PFSK-1 (cell line): ENCODE measurements around the gene DMAP1.

Experiments
- FOXP2 ChIP-seq: optimal IDR thresholded peaks from 2 replicates; pipeline ENCODE3; 2011; ENCODE audit warnings: borderline replicate concordance, control low read depth, inconsistent platforms; ENCODE audit not compliant: insufficient read depth; ENCODE audit errors: extremely low read length, extremely low read depth
- POLR2AphosphoS5 ChIP-seq: IDR thresholded peaks from 2 replicates; pipeline ENCODE4 v1.6.1; 2012; ENCODE audit warnings: low read depth, mild to moderate bottlenecking, control low read depth, low read length, moderate library complexity
- REST ChIP-seq, 2 experiments: IDR thresholded peaks; 2 replicates each; pipeline versions ENCODE4 v1.6.1 to v1.8.0; 2011 to 2012; ENCODE audit warnings: low read depth in 2 of 2, low read length in 2 of 2, control low read depth in 1 of 2, inconsistent platforms in 1 of 2, mild to moderate bottlenecking in 1 of 2, moderate library complexity in 1 of 2; ENCODE audit not compliant: insufficient read depth in 1 of 2
- SIN3A ChIP-seq: IDR thresholded peaks from 2 replicates; pipeline ENCODE4 v1.6.1; 2012; ENCODE audit warnings: mild to moderate bottlenecking, low read length, moderate library complexity, borderline replicate concordance; ENCODE audit not compliant: insufficient read depth
- TAF1 ChIP-seq: IDR thresholded peaks from 2 replicates; pipeline ENCODE4 v1.6.1; 2012; ENCODE audit warnings: low read length, control low read depth, borderline replicate concordance; ENCODE audit not compliant: insufficient read depth

The DMAP1 gene

GRCh38 chr1:44218503-44219300 is 5.4 kb downstream of the DMAP1 start:
- no peak for TF ChIP-seq TAF1
- no peak for TF ChIP-seq SIN3A
- TF ChIP-seq POLR2AphosphoS5, result no peak
- TF ChIP-seq REST (IDR thresholded peaks at IDR 0.05; ENCODE audit: insufficient read depth in 1 of 2, low read depth in 2 of 2, low read length in 2 of 2), result no peak
- no peak for TF ChIP-seq FOXP2

DNA sequence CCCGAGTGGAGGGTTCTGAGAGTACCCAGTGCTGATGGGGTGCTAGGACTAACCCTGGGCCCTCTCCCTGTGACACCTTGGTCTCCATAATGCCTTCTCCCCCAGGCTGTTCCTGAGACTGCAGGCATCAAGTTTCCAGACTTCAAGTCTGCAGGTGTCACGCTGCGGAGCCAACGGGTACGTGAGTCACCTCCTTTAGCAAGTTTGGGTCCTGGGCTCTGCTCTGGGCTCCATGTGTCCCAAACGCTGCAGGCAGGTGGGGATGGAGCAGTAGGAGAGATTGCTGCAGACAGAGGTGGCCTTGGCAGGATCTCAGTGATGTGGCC is 6.0 kb downstream of the DMAP1 start:
- no peak for TF ChIP-seq POLR2AphosphoS5
- TF ChIP-seq REST (IDR thresholded peaks at IDR 0.05; ENCODE audit: insufficient read depth in 1 of 2, low read depth in 2 of 2, low read length in 2 of 2), result no peak
- no peak for TF ChIP-seq SIN3A

- TF ChIP-seq POLR2AphosphoS5 (no peak), FOXP2 (no peak), SIN3A (no peak), TAF1 (no peak), REST (IDR thresholded peaks at IDR 0.05; ENCODE audit: insufficient read depth in 1 of 2, low read depth in 2 of 2, low read length in 2 of 2) (no peak)
These were observed 6.9 kb downstream of the DMAP1 start for GRCh38 chr1:44220001-44220751.

GRCh38 chr1:44220755-44221154 is 7.5 kb downstream of the DMAP1 start:
- TF ChIP-seq FOXP2, result no peak
- no peak for TF ChIP-seq TAF1
- no peak for TF ChIP-seq POLR2AphosphoS5
- no peak for TF ChIP-seq REST (IDR thresholded peaks at IDR 0.05; ENCODE audit: insufficient read depth in 1 of 2, low read depth in 2 of 2, low read length in 2 of 2)
- no peak for TF ChIP-seq SIN3A
